HEK293 (cell line): ENCODE results near the gene UBAP2L.

ENCODE experiments used
- CTCF ChIP-seq: fragments of 450-650 bp; formaldehyde crosslinking; IDR thresholded peaks from 2 replicates; pipeline ENCODE4 v1.5.1; 2016; ENCODE audit warnings: missing biosample characterization, missing genetic modification characterization
- GLIS2 ChIP-seq: fragments of 450-650 bp; formaldehyde crosslinking; IDR thresholded peaks from 2 replicates; pipeline ENCODE4 v1.5.1; 2016; ENCODE audit warnings: missing biosample characterization, missing genetic modification characterization
- ZNF138 ChIP-seq: fragments of 450-650 bp; formaldehyde crosslinking; IDR thresholded peaks from 2 replicates; pipeline ENCODE4 v1.5.1; 2016; ENCODE audit warnings: missing biosample characterization, missing genetic modification characterization, borderline replicate concordance
- ZNF19 ChIP-seq: fragments of 450-650 bp; formaldehyde crosslinking; IDR thresholded peaks from 2 replicates; pipeline ENCODE4; 2016; ENCODE audit warnings: missing biosample characterization, missing genetic modification characterization, low read depth
- ZNF24 ChIP-seq: fragments of 450-650 bp; formaldehyde crosslinking; IDR thresholded peaks from 2 replicates; pipeline ENCODE4 v1.5.1; 2016; ENCODE audit warnings: missing biosample characterization, missing genetic modification characterization
- ZNF274 ChIP-seq, 2 experiments: fragments of 200-500 bp in 1 of 2; fragments of 450-650 bp in 1 of 2; sonication (Bioruptor generic) in 1 of 2; formaldehyde crosslinking in 1 of 2; IDR thresholded peaks; 2 replicates each; pipeline versions ENCODE4 v1.5.1 to v1.6.1; 2014 to 2016; ENCODE audit warnings: borderline replicate concordance in 1 of 2, inconsistent platforms in 1 of 2, low read length in 1 of 2, missing biosample characterization in 1 of 2, missing genetic modification characterization in 1 of 2
- ZNF324 ChIP-seq: fragments of 450-650 bp; formaldehyde crosslinking; IDR thresholded peaks from 2 replicates; pipeline ENCODE4 v1.5.1; 2016; ENCODE audit warnings: missing biosample characterization, missing genetic modification characterization
- ZNF335 ChIP-seq: fragments of 450-650 bp; formaldehyde crosslinking; conservative IDR thresholded peaks from 2 replicates; pipeline ENCODE4 v1.5.1; 2016; ENCODE audit warnings: missing biosample characterization, missing genetic modification characterization
- ZNF560 ChIP-seq: fragments of 450-650 bp; formaldehyde crosslinking; IDR thresholded peaks from 2 replicates; pipeline ENCODE4 v1.5.1; 2017; ENCODE audit warnings: missing biosample characterization, missing genetic modification characterization, borderline replicate concordance
- TF ChIP-seq, protein P1 (sequence below): fragments of 450-650 bp; formaldehyde crosslinking; IDR thresholded peaks from 2 replicates; pipeline ENCODE4 v1.5.1; 2016; ENCODE audit warnings: missing biosample characterization, missing genetic modification characterization, low read depth
- TF ChIP-seq, protein P2 (sequence below): fragments of 450-650 bp; formaldehyde crosslinking; IDR thresholded peaks from 2 replicates; pipeline ENCODE4 v1.5.1; 2016; ENCODE audit warnings: missing biosample characterization, missing genetic modification characterization
- TF ChIP-seq, protein P3 (sequence below): fragments of 450-650 bp; formaldehyde crosslinking; conservative IDR thresholded peaks from 2 replicates; pipeline ENCODE4 v1.5.1; 2016; ENCODE audit warnings: low read depth, missing biosample characterization, missing genetic modification characterization
- TF ChIP-seq, protein P4 (sequence below): fragments of 450-650 bp; IDR thresholded peaks from 2 replicates; pipeline ENCODE4 v1.5.1; 2018; ENCODE audit warnings: missing biosample characterization, missing genetic modification characterization

- TF ChIP-seq, protein P1, sequence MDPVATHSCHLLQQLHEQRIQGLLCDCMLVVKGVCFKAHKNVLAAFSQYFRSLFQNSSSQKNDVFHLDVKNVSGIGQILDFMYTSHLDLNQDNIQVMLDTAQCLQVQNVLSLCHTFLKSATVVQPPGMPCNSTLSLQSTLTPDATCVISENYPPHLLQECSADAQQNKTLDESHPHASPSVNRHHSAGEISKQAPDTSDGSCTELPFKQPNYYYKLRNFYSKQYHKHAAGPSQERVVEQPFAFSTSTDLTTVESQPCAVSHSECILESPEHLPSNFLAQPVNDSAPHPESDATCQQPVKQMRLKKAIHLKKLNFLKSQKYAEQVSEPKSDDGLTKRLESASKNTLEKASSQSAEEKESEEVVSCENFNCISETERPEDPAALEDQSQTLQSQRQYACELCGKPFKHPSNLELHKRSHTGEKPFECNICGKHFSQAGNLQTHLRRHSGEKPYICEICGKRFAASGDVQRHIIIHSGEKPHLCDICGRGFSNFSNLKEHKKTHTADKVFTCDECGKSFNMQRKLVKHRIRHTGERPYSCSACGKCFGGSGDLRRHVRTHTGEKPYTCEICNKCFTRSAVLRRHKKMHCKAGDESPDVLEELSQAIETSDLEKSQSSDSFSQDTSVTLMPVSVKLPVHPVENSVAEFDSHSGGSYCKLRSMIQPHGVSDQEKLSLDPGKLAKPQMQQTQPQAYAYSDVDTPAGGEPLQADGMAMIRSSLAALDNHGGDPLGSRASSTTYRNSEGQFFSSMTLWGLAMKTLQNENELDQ (tag by site-specific recombination): no peak
- TF ChIP-seq ZNF324 (tag by site-specific recombination): no peak
- TF ChIP-seq CTCF (tag by site-specific recombination): no peak
- no peak for TF ChIP-seq ZNF274 (IDR thresholded peaks at IDR 0.05; ENCODE audit: low read length)
- no peak for TF ChIP-seq ZNF274 (tag by site-specific recombination; IDR thresholded peaks at IDR 0.05; ENCODE audit: borderline replicate concordance)
- TF ChIP-seq, protein P2, sequence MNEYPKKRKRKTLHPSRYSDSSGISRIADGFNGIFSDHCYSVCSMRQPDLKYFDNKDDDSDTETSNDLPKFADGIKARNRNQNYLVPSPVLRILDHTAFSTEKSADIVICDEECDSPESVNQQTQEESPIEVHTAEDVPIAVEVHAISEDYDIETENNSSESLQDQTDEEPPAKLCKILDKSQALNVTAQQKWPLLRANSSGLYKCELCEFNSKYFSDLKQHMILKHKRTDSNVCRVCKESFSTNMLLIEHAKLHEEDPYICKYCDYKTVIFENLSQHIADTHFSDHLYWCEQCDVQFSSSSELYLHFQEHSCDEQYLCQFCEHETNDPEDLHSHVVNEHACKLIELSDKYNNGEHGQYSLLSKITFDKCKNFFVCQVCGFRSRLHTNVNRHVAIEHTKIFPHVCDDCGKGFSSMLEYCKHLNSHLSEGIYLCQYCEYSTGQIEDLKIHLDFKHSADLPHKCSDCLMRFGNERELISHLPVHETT: no peak
- no peak for TF ChIP-seq ZNF19 (tag by site-specific recombination)
- TF ChIP-seq, protein P3, sequence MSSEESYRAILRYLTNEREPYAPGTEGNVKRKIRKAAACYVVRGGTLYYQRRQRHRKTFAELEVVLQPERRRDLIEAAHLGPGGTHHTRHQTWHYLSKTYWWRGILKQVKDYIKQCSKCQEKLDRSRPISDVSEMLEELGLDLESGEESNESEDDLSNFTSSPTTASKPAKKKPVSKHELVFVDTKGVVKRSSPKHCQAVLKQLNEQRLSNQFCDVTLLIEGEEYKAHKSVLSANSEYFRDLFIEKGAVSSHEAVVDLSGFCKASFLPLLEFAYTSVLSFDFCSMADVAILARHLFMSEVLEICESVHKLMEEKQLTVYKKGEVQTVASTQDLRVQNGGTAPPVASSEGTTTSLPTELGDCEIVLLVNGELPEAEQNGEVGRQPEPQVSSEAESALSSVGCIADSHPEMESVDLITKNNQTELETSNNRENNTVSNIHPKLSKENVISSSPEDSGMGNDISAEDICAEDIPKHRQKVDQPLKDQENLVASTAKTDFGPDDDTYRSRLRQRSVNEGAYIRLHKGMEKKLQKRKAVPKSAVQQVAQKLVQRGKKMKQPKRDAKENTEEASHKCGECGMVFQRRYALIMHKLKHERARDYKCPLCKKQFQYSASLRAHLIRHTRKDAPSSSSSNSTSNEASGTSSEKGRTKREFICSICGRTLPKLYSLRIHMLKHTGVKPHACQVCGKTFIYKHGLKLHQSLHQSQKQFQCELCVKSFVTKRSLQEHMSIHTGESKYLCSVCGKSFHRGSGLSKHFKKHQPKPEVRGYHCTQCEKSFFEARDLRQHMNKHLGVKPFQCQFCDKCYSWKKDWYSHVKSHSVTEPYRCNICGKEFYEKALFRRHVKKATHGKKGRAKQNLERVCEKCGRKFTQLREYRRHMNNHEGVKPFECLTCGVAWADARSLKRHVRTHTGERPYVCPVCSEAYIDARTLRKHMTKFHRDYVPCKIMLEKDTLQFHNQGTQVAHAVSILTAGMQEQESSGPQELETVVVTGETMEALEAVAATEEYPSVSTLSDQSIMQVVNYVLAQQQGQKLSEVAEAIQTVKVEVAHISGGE (tag by site-specific recombination): no peak
- no peak for TF ChIP-seq ZNF138 (tag by site-specific recombination)
- TF ChIP-seq ZNF335: no peak
- no peak for TF ChIP-seq GLIS2 (tag by site-specific recombination)
- TF ChIP-seq, protein P4, sequence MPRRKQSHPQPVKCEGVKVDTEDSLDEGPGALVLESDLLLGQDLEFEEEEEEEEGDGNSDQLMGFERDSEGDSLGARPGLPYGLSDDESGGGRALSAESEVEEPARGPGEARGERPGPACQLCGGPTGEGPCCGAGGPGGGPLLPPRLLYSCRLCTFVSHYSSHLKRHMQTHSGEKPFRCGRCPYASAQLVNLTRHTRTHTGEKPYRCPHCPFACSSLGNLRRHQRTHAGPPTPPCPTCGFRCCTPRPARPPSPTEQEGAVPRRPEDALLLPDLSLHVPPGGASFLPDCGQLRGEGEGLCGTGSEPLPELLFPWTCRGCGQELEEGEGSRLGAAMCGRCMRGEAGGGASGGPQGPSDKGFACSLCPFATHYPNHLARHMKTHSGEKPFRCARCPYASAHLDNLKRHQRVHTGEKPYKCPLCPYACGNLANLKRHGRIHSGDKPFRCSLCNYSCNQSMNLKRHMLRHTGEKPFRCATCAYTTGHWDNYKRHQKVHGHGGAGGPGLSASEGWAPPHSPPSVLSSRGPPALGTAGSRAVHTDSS: no peak
- TF ChIP-seq ZNF24 (tag by site-specific recombination): no peak
- TF ChIP-seq ZNF560 (tag by site-specific recombination): no peak
These were observed 42.9 kb downstream of the UBAP2L start for GRCh38 chr1:154263465-154264332.
